ENCODE measurements around the gene KCTD2.

- TF ChIP-seq, protein P1, sequence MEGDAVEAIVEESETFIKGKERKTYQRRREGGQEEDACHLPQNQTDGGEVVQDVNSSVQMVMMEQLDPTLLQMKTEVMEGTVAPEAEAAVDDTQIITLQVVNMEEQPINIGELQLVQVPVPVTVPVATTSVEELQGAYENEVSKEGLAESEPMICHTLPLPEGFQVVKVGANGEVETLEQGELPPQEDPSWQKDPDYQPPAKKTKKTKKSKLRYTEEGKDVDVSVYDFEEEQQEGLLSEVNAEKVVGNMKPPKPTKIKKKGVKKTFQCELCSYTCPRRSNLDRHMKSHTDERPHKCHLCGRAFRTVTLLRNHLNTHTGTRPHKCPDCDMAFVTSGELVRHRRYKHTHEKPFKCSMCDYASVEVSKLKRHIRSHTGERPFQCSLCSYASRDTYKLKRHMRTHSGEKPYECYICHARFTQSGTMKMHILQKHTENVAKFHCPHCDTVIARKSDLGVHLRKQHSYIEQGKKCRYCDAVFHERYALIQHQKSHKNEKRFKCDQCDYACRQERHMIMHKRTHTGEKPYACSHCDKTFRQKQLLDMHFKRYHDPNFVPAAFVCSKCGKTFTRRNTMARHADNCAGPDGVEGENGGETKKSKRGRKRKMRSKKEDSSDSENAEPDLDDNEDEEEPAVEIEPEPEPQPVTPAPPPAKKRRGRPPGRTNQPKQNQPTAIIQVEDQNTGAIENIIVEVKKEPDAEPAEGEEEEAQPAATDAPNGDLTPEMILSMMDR (IDR thresholded peaks at IDR 0.05) = no peak
- TF ChIP-seq POLR2A (IDR thresholded peaks at IDR 0.05) = no peak
These were observed 41.7 kb upstream of the KCTD2 start for GRCh38 chr17:75005291-75005690.

Measured in testis (tissue), 2 donors.